ENCODE data around the gene ZNF582.

Gene ZNF582

GRCh38 chr19:56393119-56394012, at the start of gene ZNF582:
Gene ZNF582 (minus strand): TSS chr19:56393534. CDS start chr19:56391752, 1,782 bp downstream.
- DNase-seq (ENCODE audit: low spot score): peak; percentile 93

GRCh38 chr19:56441206-56441792, 48.0 kb upstream of the ZNF582 start:
- DNase-seq (ENCODE audit: low spot score): no peak

GRCh38 chr19:56423985-56424353, 30.6 kb upstream of the ZNF582 start:
- DNase-seq (ENCODE audit: low spot score): no peak

- no peak for DNase-seq (ENCODE audit: low spot score)
These were observed 30.1 kb upstream of the ZNF582 start for GRCh38 chr19:56423276-56423984.

GRCh38 chr19:56405062-56405461, 11.7 kb upstream of the ZNF582 start:
- no peak for DNase-seq (ENCODE audit: low spot score)

- no peak for DNase-seq (ENCODE audit: low spot score)
These were observed 11.3 kb upstream of the ZNF582 start for GRCh38 chr19:56404705-56405056.

GRCh38 chr19:56403764-56404704, 10.7 kb upstream of the ZNF582 start, which contains the start of gene ZNF583:
Gene ZNF583 (plus strand): TSS chr19:56404332. CDS start chr19:56407115, 2,783 bp downstream.
- peak; percentile 94 for DNase-seq (ENCODE audit: low spot score)

GRCh38 chr19:56403261-56403660, 9.9 kb upstream of the ZNF582 start:
- no peak for DNase-seq (ENCODE audit: low spot score)

GRCh38 chr19:56400485-56400884, 7.2 kb upstream of the ZNF582 start:
- no peak for DNase-seq (ENCODE audit: low spot score)

GRCh38 chr19:56398809-56399208, 5.5 kb upstream of the ZNF582 start:
- no peak for DNase-seq (ENCODE audit: low spot score)

- no peak for DNase-seq (ENCODE audit: low spot score)
These were observed 9.3 kb downstream of the ZNF582 start for GRCh38 chr19:56383826-56384605.

- no peak for DNase-seq (ENCODE audit: low spot score)
These were observed 16.0 kb downstream of the ZNF582 start for GRCh38 chr19:56377105-56377924.

GRCh38 chr19:56372281-56372680, 21.1 kb downstream of the ZNF582 start:
- no peak for DNase-seq (ENCODE audit: low spot score)

- no peak for DNase-seq (ENCODE audit: low spot score)
These were observed 23.3 kb downstream of the ZNF582 start for GRCh38 chr19:56369886-56370676.

- peak; percentile 87 for DNase-seq (ENCODE audit: low spot score)
These were observed 25.3 kb downstream of the ZNF582 start for GRCh38 chr19:56367829-56368711.

- no peak for DNase-seq (ENCODE audit: low spot score)
These were observed 32.5 kb downstream of the ZNF582 start for GRCh38 chr19:56360841-56361240.

- no peak for DNase-seq (ENCODE audit: low spot score)
These were observed 36.4 kb downstream of the ZNF582 start for GRCh38 chr19:56356944-56357343.

- no peak for DNase-seq (ENCODE audit: low spot score)
These were observed 37.8 kb downstream of the ZNF582 start for GRCh38 chr19:56355517-56355916.

All from ecto neural progenitor cell (in vitro differentiated cells).